Islet precursor cell (in vitro differentiated cells): ENCODE data around the gene CEL.
A peak's percentile ranks its signal among the peaks of the same experiment; 100 is the strongest.
"Not testable (repeated sequence)": the region's sequence is repeated elsewhere in the genome, so short reads cannot be mapped to it uniquely, and the experiment has no call there.

ENCODE experiments used
- DNase-seq: peaks from one replicate; pipeline ENCODE4 v3.0.0-alpha.2; 2018

Gene CEL

GRCh38 chr9:133049043-133049442 lies 12.7 kb upstream of the CEL start:
- no peak for DNase-seq

GRCh38 chr9:133050142-133050541 lies 11.6 kb upstream of the CEL start:
- DNase-seq: no peak

GRCh38 chr9:133050781-133051180 lies 11.0 kb upstream of the CEL start:
- no peak for DNase-seq

- DNase-seq: no peak
Measured at GRCh38 chr9:133051281-133051900, 10.4 kb upstream of the CEL start.

GRCh38 chr9:133051966-133052539 lies 9.7 kb upstream of the CEL start:
- DNase-seq: no peak

GRCh38 chr9:133054194-133054890 lies 7.4 kb upstream of the CEL start:
- no peak for DNase-seq

- no peak for DNase-seq
Measured at GRCh38 chr9:133054966-133055365, 6.8 kb upstream of the CEL start.

GRCh38 chr9:133055788-133056420 lies 5.9 kb upstream of the CEL start:
- DNase-seq: no peak

GRCh38 chr9:133056533-133056932 lies 5.2 kb upstream of the CEL start:
- no peak for DNase-seq

- DNase-seq: no peak
Measured at GRCh38 chr9:133057006-133057405, 4.8 kb upstream of the CEL start.

- no peak for DNase-seq
Measured at GRCh38 chr9:133057553-133057952, 4.2 kb upstream of the CEL start.

GRCh38 chr9:133058071-133058470 lies 3.7 kb upstream of the CEL start:
- no peak for DNase-seq

- no peak for DNase-seq
Measured at GRCh38 chr9:133058550-133059320, 3.0 kb upstream of the CEL start.

- DNase-seq: no peak
Measured at GRCh38 chr9:133059623-133060022, 2.2 kb upstream of the CEL start.

- DNase-seq: peak; percentile 78
Measured at GRCh38 chr9:133060417-133060841, 1.4 kb upstream of the CEL start.

- not testable (repeated sequence) for DNase-seq
Measured at GRCh38 chr9:133061019-133061763, 590 bp upstream of the CEL start.

- DNase-seq: not testable (repeated sequence)
Measured at GRCh38 chr9:133062569-133062968, 788 bp downstream of the CEL start.

- no peak for DNase-seq
Measured at GRCh38 chr9:133063159-133063499, 1.3 kb downstream of the CEL start.

GRCh38 chr9:133063500-133064231 lies 1.9 kb downstream of the CEL start:
- DNase-seq: no peak

GRCh38 chr9:133064241-133065069 lies 2.7 kb downstream of the CEL start:
- DNase-seq: no peak

- no peak for DNase-seq
Measured at GRCh38 chr9:133065070-133065388, 3.2 kb downstream of the CEL start.
